Ascending aorta (tissue), 2 donors: Measurements from ENCODE around the gene SSX4B. TPM values are rescaled to one million over a fixed set of nuclear protein-coding genes. Genes with fewer than 3 reads are reported as not detected.
"Not testable (repeated sequence)": the region's sequence is repeated elsewhere in the genome, so short reads cannot be mapped to it uniquely, and the experiment has no call there.

Experiments used
- DNase-seq, 2 donors: peaks; one replicate each; pipeline ENCODE4 v3.0.0-alpha.2; 2019; ENCODE audit warnings: low spot score in 2 of 2
- H3K27ac ChIP-seq, 2 donors: fragments of 200-600 bp; sonication (generic); one replicate each; pipeline ENCODE4 v1.5.1; 2016 to 2017; ENCODE audit warnings: mild to moderate bottlenecking in 1 of 2
- H3K27me3 ChIP-seq: fragments of 200-600 bp; sonication (generic); one replicate; pipeline ENCODE4 v1.5.1; 2017
- H3K36me3 ChIP-seq, 2 donors: fragments of 200-600 bp; sonication (generic); one replicate each; pipeline ENCODE4 v1.5.1; 2016
- H3K4me1 ChIP-seq, 2 donors: fragments of 200-600 bp; sonication (generic); one replicate each; pipeline ENCODE4 v1.5.1; 2016 to 2017; ENCODE audit warnings: mild to moderate bottlenecking in 1 of 2
- H3K4me3 ChIP-seq, 2 donors: fragments of 200-600 bp; sonication (generic); one replicate each; pipeline ENCODE4 v1.5.1; 2016 to 2017; ENCODE audit warnings: mild to moderate bottlenecking in 1 of 2
- H3K9me3 ChIP-seq, 2 donors: fragments of 200-600 bp; sonication (generic); one replicate each; pipeline ENCODE4 v1.5.1; 2016
- intact Hi-C: fragments of 100-400 bp; cut with DNase I; formaldehyde crosslinking; loops from one replicate; pipeline ENCODE4 v1.15.1; 2023
- total RNA-seq: library from RNA; depleted of rRNA; stranded (reverse); fragments of >200 nt; gene quantifications from one replicate; pipeline ENCODE4 v1.1.0, GENCODE V29; 2016
- TF ChIP-seq, protein P1 (sequence below), 3 experiments: fragments of 200-600 bp in 2 of 3; fragments of 450-650 bp in 1 of 3; sonication (generic) in 2 of 3; IDR thresholded peaks; one replicate each; pipeline ENCODE4 v1.5.1; 2016 to 2019; ENCODE audit warnings: antibody characterized with exemption in 3 of 3, mild to moderate bottlenecking in 1 of 3, moderate library complexity in 1 of 3

The SSX4B gene
- total RNA-seq, 1 donor from 2014 or later = not detected

DNA sequence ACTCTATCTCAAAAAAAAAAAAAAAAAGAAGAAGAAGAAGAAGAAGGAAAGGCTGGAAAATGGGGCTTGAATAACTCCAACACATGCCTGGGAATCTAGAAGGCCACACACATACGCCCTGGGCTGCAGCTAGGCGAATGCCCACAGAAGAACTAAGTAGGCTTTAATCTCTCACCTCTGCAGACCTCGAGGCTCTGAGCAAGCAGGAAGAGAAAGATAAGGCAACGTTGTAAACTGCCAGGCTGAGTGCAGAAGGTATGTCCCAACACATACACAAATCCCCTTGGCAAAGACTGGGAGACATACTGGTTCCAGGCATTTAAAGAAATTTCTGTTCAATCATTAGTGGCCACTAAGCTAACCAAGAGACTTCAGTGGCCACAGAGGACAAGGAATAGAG lies 39.9 kb upstream of the SSX4B start:
- TF ChIP-seq, protein P1, sequence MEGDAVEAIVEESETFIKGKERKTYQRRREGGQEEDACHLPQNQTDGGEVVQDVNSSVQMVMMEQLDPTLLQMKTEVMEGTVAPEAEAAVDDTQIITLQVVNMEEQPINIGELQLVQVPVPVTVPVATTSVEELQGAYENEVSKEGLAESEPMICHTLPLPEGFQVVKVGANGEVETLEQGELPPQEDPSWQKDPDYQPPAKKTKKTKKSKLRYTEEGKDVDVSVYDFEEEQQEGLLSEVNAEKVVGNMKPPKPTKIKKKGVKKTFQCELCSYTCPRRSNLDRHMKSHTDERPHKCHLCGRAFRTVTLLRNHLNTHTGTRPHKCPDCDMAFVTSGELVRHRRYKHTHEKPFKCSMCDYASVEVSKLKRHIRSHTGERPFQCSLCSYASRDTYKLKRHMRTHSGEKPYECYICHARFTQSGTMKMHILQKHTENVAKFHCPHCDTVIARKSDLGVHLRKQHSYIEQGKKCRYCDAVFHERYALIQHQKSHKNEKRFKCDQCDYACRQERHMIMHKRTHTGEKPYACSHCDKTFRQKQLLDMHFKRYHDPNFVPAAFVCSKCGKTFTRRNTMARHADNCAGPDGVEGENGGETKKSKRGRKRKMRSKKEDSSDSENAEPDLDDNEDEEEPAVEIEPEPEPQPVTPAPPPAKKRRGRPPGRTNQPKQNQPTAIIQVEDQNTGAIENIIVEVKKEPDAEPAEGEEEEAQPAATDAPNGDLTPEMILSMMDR (IDR thresholded peaks at IDR 0.05) = no peak

DNA sequence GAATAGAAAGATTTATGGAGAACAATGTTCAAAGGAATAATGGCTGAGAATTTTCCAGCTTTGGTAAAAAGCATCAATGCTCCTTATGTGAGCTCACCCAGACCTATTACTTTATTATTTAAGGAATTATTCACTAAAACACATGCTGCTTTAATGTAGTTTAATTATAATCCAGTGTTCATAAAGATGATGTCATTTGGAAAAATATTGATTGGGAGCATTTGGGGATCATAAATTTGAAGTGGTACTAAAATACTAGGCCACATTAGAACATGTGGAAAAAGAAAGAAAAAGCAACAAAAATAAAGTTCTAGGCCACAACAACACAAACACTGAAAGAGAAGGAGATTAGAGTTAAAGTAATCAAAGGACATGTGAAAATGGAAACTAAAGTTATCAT lies 38.3 kb upstream of the SSX4B start:
- intact Hi-C loops = no loop called here
- Histone ChIP-seq H3K27me3 (no peaks in the 10 kb centered on the region), H3K9me3 (no peaks in the 10 kb centered on the region), H3K4me3 (no peak overlapping the region), H3K4me1 (no peaks in the 10 kb centered on the region), H3K36me3 (no peaks in the 10 kb centered on the region), H3K27ac (no peak overlapping the region)
- no peak for DNase-seq
- TF ChIP-seq, protein P1 (IDR thresholded peaks at IDR 0.05) = no peak

More for the DNA sequence above, 39.9 kb upstream of the SSX4B start:
- no peaks in the 10 kb centered on the region for H3K36me3 ChIP-seq
- H3K4me3 ChIP-seq = no peak overlapping the region
- H3K27ac ChIP-seq = no peak overlapping the region
- no peaks in the 10 kb centered on the region for H3K4me1 ChIP-seq
- H3K27me3 ChIP-seq = no peaks in the 10 kb centered on the region
- intact Hi-C loops = no loop called here
- H3K9me3 ChIP-seq = no peaks in the 10 kb centered on the region
- DNase-seq = no peak

DNA sequence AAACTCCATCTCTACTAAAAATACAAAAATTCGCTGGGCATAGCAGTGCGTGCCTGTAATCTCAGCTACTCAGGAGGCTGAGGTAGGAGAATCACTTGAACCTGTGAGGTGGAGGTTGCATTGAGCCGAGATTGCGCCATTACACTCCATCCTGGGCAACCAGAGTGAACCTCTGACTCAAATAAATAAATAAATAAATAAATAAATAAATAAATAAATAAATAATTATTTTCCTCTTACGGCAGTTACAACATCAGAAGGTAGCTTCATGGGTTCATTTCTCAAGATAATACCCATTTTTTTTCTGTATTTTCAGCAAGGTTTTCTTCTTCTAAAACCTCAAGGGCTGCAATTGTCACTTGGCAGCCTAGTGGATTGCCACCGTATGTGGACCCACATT lies 35.4 kb upstream of the SSX4B start:
- H3K27me3 ChIP-seq, H3K36me3 ChIP-seq, intact Hi-C loops, H3K4me3 ChIP-seq, DNase-seq, H3K27ac ChIP-seq, H3K9me3 ChIP-seq, H3K4me1 ChIP-seq: not testable (repeated sequence)

DNA sequence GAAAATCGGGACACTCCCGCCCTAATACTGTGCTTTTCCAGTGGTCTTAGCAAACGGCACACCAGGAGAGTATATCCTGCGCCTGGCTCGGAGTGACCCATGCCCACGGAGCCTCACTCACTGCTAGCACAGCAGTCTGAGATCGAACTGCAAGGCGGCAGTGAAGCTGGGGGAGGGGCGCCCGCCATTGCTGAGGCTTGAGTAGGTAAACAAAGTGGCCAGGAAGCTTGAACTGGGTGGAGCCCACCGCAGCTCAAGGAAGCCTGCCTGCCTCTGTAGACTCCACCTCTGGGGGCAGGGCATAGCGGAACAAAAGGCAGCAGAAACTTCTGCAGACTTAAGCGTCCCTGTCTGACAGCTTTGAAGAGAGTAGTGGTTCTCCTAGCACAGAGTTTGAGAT lies 22.0 kb upstream of the SSX4B start:
- H3K27me3 ChIP-seq, H3K27ac ChIP-seq, H3K9me3 ChIP-seq, H3K4me3 ChIP-seq, intact Hi-C loops, H3K36me3 ChIP-seq, DNase-seq, H3K4me1 ChIP-seq: not testable (repeated sequence)

DNA sequence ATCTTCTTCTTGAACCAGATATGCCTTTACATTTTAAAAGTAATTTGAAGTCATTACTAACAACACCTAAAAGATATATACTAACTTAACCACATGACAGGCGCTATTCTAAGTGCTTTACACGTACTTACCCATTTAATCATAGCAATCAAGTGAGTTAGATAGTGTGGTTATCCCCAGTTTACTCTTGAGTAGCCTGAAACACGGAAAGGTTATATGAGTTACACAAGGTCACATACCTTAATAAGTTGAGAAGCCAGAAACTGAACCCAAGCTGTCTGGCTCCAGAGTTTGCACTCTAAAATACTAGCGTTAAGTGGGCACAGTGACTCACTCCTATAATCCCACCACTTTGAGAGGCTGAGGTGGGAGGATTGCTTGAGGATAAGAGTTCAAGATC lies 18.4 kb upstream of the SSX4B start:
- H3K36me3 ChIP-seq, intact Hi-C loops, DNase-seq, H3K9me3 ChIP-seq, H3K4me1 ChIP-seq, H3K4me3 ChIP-seq, H3K27ac ChIP-seq, H3K27me3 ChIP-seq: not testable (repeated sequence)

DNA sequence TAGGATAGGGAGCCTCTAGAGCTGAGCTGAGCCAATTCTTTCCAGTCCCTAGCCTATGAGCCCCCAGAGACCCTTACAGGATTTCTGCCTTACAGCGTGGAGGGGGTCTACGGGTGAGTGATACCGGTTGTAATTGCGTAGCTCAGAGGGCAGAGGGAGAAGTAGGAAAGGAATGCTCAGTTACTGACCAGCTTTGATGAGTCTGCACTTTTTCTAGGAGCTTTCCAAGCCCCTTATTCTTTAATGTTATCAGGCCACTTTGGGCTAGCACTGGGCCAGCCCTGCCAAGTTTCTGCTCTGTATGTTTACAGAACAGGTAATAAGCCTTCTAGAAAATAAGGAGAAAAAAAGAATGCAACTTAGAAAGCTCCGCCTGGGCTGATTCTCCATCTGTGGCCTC lies 17.8 kb upstream of the SSX4B start:
- intact Hi-C loops = not testable (repeated sequence)

DNA sequence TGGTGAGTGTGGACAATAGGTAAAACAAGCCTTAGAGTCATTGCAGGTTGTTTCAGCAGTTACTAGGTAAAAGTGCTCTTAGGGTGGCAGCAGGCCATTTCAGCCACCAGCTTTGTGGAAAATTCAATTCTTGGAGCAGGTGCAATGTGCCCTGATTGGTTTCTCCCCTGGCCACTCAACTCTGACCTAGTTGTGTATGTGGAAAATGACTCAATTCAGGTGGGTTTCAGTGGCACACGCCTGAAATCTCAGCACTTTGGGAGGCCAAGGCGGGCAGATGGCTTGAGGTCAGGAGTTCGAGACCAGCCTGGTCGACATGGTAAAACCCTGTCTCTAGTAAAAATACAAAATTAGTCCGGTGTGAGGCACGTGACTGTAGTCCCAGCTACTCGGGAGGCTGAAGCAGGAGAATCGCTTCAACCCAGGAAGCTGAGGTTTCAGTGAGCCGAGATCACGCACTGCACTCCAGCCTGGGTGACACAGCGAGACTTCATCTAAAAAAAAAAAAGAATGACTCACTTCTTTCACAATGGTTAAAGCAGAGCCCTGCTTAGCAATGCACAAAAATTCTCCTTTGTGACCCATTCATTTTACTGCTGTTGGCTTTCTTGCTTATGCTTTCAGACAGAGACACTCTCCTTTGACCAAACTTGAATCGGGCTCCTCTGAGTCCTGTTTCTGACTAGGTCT lies 15.4 kb upstream of the SSX4B start:
- intact Hi-C loops, H3K27me3 ChIP-seq, DNase-seq, H3K9me3 ChIP-seq, H3K36me3 ChIP-seq, H3K27ac ChIP-seq, H3K4me3 ChIP-seq, H3K4me1 ChIP-seq: not testable (repeated sequence)

More for the DNA sequence above, 17.8 kb upstream of the SSX4B start:
- H3K9me3 ChIP-seq, H3K27ac ChIP-seq, H3K36me3 ChIP-seq, DNase-seq, H3K27me3 ChIP-seq, H3K4me1 ChIP-seq, H3K4me3 ChIP-seq: not testable (repeated sequence)

DNA sequence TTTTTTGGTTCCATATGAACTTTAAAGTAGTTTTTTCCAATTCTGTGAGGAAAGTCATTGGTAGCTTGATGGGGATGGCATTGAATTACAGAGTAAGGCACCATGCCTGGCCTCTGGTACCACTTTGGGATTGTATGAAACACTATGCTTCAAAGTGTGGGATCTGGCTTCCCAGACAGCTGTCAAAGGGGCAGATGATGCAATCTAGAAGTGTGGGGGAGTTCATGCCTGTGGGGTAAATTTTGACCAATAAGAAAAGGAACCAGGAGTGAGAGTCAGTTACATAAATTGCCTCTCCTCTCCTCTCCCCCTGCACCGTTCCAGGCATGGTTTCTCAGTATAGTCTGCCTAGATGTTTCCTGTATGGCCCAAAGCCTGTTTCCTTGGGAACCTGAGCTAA lies 13.9 kb downstream of the SSX4B start:
- H3K4me3 ChIP-seq, H3K9me3 ChIP-seq, H3K36me3 ChIP-seq, H3K4me1 ChIP-seq, H3K27ac ChIP-seq, intact Hi-C loops, DNase-seq, H3K27me3 ChIP-seq: not testable (repeated sequence)

DNA sequence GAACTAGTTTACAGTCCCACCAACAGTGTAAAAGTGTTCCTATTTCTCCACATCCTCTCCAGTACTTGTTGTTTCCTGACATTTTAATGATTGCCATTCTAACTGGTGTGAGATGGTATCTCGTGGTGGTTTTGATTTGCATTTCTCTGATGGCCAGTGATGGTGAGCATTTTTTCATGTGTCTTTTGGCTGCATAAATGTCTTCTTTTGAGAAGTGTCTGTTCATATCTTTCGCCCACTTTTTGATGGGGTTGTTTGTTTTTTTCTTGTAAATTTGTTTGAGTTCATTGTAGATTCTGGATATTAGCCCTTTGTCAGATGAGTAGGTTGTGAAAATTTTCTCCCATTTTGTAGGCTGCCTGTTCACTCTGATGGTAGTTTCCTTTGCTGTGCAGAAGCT lies 14.8 kb downstream of the SSX4B start:
- H3K27me3 ChIP-seq, DNase-seq, H3K4me3 ChIP-seq, H3K4me1 ChIP-seq, intact Hi-C loops, H3K9me3 ChIP-seq, H3K27ac ChIP-seq, H3K36me3 ChIP-seq: not testable (repeated sequence)

DNA sequence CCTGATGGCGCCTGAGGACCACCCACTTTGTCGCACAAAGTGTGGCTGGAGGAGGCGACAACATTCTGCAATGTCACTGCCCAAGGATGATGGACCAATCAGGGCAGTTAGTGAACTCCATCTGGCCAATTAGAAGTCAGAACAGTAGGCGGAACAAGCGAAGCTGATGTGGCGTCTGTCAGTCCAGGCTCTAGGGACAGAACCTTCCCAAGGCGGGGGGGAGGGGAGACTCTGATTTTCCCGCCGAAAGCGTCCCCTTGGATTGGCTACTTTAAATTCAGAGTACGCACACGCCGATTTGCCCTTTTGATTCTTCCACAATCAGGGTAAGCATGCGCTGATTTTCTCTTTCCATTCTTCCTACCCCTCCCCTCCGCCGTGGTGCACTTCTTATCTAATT lies 28.5 kb downstream of the SSX4B start, which contains the start of gene SSX4:
Gene SSX4, plus strand, starts transcription at position 301 of the 400 bp plus-strand sequence. CDS start 515 bp downstream, outside the sequence.
- intact Hi-C loops, H3K27ac ChIP-seq, H3K27me3 ChIP-seq, DNase-seq, H3K4me3 ChIP-seq, H3K4me1 ChIP-seq, H3K36me3 ChIP-seq, H3K9me3 ChIP-seq: not testable (repeated sequence)

DNA sequence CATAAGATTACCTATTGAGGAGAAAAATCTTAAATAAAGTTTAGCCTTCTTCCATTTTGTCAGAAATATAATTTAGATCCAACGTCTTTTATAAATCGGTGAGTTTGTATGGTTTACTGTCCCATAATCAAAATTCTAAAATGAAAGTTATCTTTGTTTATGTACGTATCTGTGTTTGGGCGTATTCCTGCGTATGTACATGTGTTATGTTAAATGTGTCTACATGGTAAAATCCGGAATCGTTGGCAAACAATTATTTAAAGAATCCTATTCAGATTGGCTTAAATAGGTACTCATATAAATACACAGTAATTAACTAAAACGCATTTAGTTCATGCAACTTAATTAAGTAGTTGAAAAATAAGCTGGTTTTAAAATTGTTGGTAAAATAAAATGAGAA lies 41.4 kb downstream of the SSX4B start:
- H3K36me3 ChIP-seq, H3K4me3 ChIP-seq, DNase-seq, H3K27me3 ChIP-seq, H3K4me1 ChIP-seq, H3K9me3 ChIP-seq, intact Hi-C loops, H3K27ac ChIP-seq: not testable (repeated sequence)

DNA sequence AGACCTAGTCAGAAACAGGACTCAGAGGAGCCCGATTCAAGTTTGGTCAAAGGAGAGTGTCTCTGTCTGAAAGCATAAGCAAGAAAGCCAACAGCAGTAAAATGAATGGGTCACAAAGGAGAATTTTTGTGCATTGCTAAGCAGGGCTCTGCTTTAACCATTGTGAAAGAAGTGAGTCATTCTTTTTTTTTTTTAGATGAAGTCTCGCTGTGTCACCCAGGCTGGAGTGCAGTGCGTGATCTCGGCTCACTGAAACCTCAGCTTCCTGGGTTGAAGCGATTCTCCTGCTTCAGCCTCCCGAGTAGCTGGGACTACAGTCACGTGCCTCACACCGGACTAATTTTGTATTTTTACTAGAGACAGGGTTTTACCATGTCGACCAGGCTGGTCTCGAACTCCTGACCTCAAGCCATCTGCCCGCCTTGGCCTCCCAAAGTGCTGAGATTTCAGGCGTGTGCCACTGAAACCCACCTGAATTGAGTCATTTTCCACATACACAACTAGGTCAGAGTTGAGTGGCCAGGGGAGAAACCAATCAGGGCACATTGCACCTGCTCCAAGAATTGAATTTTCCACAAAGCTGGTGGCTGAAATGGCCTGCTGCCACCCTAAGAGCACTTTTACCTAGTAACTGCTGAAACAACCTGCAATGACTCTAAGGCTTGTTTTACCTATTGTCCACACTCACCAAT lies 43.9 kb downstream of the SSX4B start:
- H3K4me3 ChIP-seq, H3K36me3 ChIP-seq, DNase-seq, intact Hi-C loops, H3K27me3 ChIP-seq, H3K27ac ChIP-seq, H3K4me1 ChIP-seq, H3K9me3 ChIP-seq: not testable (repeated sequence)
